Osteocyte (in vitro differentiated cells): Measurements from ENCODE around the gene PEX13. TPM values are rescaled to one million over a fixed set of nuclear protein-coding genes. Genes with fewer than 3 reads are reported as not detected.

Experiments used
- DNase-seq: peaks from one replicate; pipeline ENCODE4 v3.0.0; 2021; ENCODE audit warnings: mixed read lengths; ENCODE audit not compliant: unreplicated experiment; ENCODE audit errors: extremely low spot score
- H3K27ac Mint-ChIP-seq: one replicate; pipeline ENCODE4 v1.8.0; 2021; ENCODE audit warnings: mild to moderate bottlenecking, mixed read lengths; ENCODE audit not compliant: unreplicated experiment
- H3K27me3 Mint-ChIP-seq: one replicate; pipeline ENCODE4 v1.8.0; 2021; ENCODE audit warnings: mixed read lengths; ENCODE audit not compliant: unreplicated experiment
- H3K36me3 Mint-ChIP-seq: one replicate; pipeline ENCODE4 v1.8.0; 2021; ENCODE audit warnings: mixed read lengths; ENCODE audit not compliant: unreplicated experiment
- H3K4me1 Mint-ChIP-seq: one replicate; pipeline ENCODE4 v1.8.0; 2021; ENCODE audit warnings: mixed read lengths; ENCODE audit not compliant: unreplicated experiment
- H3K4me3 Mint-ChIP-seq: one replicate; pipeline ENCODE4 v1.8.0; 2021; ENCODE audit warnings: mild to moderate bottlenecking, moderate library complexity, mixed read lengths; ENCODE audit not compliant: unreplicated experiment
- H3K9me3 Mint-ChIP-seq: one replicate; pipeline ENCODE4 v1.8.0; 2021; ENCODE audit warnings: mixed read lengths; ENCODE audit not compliant: unreplicated experiment
- long read RNA-seq: library from polyadenylated mRNA; unstranded; transcript quantifications from one replicate; pipeline ENCODE4 v2.0.0, GENCODE V29; 2021
- total RNA-seq: library from RNA; stranded (reverse); gene quantifications from 2 replicates; pipeline ENCODE4 v1.2.1, GENCODE V29; 2021
- TF ChIP-seq, protein P1 (sequence below): fragments of 200-600 bp; sonication (generic); IDR thresholded peaks from 2 replicates; pipeline ENCODE4 v1.5.0; 2021; ENCODE audit warnings: antibody characterized with exemption, mild to moderate bottlenecking, moderate library complexity

PEX13 gene, protein sequence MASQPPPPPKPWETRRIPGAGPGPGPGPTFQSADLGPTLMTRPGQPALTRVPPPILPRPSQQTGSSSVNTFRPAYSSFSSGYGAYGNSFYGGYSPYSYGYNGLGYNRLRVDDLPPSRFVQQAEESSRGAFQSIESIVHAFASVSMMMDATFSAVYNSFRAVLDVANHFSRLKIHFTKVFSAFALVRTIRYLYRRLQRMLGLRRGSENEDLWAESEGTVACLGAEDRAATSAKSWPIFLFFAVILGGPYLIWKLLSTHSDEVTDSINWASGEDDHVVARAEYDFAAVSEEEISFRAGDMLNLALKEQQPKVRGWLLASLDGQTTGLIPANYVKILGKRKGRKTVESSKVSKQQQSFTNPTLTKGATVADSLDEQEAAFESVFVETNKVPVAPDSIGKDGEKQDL
- 19.6 and 20.3 TPM in 2 replicates for total RNA-seq
- long read RNA-seq, full-length matches to known transcripts = 133 of 149 reads
- long read RNA-seq, partial matches to known transcripts = 9 of 149 reads
- long read RNA-seq, other reads (novel, unspliced or antisense) = 7 of 149 reads

DNA sequence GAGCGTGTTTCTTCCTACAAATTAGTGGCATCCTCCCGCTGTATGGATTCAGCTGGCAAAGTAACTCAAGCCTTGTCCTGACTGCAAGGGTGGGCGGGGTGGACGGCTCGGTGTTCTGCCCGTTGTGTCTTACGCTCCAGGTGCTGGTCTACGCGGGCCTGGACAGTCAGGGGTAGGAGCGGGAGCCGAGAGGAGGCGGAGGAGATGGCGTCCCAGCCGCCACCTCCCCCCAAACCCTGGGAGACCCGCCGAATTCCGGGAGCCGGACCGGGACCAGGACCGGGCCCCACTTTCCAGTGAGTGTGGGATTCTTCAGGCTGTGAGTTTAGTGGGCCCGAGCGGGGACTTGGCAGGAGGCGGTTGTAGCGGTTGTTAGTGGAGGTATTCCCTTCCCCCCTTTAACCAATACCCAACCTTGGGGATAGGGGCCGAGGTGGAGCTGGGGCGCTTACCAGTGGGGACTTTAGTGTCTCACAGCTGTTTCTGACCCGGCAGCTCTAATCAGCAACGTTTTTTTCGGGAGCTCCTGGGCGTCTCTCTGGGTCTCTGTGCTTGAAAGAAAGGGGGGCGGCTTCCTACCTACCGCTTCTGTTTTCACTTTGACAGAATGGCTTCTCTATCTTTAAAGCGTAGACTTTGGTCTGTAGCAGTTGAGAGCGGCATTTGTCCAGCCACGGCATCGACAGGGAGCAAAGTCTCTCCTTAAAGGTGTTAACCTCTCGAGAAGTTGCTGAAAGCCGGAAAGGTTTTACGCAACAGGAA, at the start of gene PEX13, which contains the start of gene PUS10:
TSS of gene PEX13 (plus strand) at position 165 of the 762 bp plus-strand sequence. CDS start at position 205, 40 bp downstream.
TSS of gene PUS10 (minus strand) at position 700 of the 762 bp plus-strand sequence. CDS start 6,365 bp downstream, outside the sequence.
- peaks cover 15% of the 10 kb centered on the region for H3K36me3 Mint-ChIP-seq
- peaks cover 25% of the 10 kb centered on the region for H3K4me1 Mint-ChIP-seq
- peak; percentile 87 for DNase-seq
- H3K4me3 Mint-ChIP-seq = peak within 1 kb of the TSS; percentile 97
- TF ChIP-seq, protein P1, sequence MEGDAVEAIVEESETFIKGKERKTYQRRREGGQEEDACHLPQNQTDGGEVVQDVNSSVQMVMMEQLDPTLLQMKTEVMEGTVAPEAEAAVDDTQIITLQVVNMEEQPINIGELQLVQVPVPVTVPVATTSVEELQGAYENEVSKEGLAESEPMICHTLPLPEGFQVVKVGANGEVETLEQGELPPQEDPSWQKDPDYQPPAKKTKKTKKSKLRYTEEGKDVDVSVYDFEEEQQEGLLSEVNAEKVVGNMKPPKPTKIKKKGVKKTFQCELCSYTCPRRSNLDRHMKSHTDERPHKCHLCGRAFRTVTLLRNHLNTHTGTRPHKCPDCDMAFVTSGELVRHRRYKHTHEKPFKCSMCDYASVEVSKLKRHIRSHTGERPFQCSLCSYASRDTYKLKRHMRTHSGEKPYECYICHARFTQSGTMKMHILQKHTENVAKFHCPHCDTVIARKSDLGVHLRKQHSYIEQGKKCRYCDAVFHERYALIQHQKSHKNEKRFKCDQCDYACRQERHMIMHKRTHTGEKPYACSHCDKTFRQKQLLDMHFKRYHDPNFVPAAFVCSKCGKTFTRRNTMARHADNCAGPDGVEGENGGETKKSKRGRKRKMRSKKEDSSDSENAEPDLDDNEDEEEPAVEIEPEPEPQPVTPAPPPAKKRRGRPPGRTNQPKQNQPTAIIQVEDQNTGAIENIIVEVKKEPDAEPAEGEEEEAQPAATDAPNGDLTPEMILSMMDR = no peak
- H3K27me3 Mint-ChIP-seq = no peaks in the 10 kb centered on the region
- peaks cover 5% of the 10 kb centered on the region for H3K9me3 Mint-ChIP-seq
- H3K27ac Mint-ChIP-seq = peak within 1 kb of the TSS; percentile 98

DNA sequence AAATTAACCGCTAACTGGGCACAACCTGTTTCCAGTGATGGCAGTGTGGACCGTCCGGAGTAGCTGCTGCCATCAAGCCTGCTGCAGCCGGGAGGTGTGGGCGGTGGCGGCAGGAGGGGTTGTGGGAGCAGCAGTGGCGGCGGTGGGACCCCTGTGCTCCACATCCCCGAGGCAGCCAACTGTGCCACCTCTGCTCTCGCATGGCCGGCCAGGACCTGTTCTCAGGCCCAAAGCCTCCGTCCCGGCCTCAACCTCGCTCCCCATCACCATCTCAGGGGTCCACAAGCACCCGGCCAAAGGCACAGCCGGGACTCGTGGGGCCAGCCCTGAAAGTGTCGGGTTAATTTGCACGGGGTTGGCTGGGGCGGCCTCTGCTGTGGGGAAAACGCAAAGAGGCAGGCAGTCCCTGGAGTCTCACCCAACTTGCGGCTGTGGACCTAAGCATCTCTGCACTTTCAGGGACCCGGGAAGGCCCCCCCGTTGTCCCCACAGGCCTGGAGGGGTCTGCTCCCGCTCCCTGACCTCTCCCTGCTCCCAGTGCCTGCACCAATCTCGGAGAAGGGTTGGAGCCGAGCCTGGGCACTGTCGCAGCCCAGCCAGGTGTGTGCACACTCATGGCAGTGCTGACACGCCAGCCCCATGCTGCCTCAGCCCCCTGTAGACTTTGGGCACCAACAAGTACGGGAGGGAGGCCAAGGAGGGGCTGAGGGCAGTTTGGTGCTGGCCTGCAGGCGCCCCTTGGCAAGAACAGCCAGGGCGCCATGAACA, 44.4 kb upstream of the PEX13 start:
- no peaks in the 10 kb centered on the region for H3K4me1 Mint-ChIP-seq
- TF ChIP-seq, protein P1 = no peak
- H3K27me3 Mint-ChIP-seq = no peaks in the 10 kb centered on the region
- no peak overlapping the region for H3K27ac Mint-ChIP-seq
- no peak for DNase-seq
- no peak overlapping the region for H3K4me3 Mint-ChIP-seq
- H3K36me3 Mint-ChIP-seq = no peaks in the 10 kb centered on the region
- H3K9me3 Mint-ChIP-seq = no peaks in the 10 kb centered on the region

DNA sequence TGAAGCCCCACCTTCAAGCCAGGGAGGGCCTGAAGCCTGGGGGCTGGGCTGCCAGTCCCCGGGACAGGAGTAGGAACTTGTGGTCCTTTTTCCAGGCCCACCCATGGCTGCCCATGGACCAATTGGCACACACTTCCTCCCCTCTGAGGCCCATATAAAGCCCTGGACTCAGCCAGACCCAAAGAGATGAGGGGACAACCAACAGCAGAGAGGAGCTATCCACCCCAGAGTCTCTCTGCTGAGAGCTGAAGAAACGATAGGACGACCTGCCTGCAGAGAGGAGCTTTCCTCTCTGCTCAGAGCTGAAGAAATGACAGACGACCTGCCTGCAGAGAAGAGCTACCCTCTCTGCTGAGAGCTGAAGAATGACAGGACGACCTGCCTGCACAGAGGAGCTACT, 43.8 kb upstream of the PEX13 start:
- H3K27me3 Mint-ChIP-seq = no peaks in the 10 kb centered on the region

DNA sequence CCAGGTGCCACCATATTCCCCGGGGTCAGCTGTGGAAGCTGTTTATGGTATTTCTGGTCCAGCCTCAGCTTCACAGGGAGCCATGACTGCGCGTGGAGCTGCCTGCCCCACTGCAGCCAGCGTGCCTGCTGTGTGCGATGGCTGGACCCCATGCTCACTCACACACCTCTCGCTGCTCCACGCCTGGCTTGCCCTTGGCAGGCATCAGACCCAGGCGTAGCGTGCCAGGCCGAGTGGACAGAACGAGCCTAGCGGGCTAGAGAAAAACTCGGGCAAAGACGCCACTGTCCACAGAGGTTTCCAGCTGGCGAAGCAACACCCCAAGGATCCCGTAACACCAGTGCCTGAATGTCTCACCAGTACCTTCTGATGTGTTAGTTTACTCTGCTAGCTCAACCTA, 42.9 kb upstream of the PEX13 start:
- H3K27me3 Mint-ChIP-seq = no peaks in the 10 kb centered on the region
- TF ChIP-seq, protein P1 = no peak
- no peaks in the 10 kb centered on the region for H3K36me3 Mint-ChIP-seq
- no peaks in the 10 kb centered on the region for H3K4me1 Mint-ChIP-seq
- no peak overlapping the region for H3K4me3 Mint-ChIP-seq
- no peak for DNase-seq
- H3K9me3 Mint-ChIP-seq = no peaks in the 10 kb centered on the region
- no peak overlapping the region for H3K27ac Mint-ChIP-seq

More for the DNA sequence above, 43.8 kb upstream of the PEX13 start:
- TF ChIP-seq, protein P1 = no peak
- no peak for DNase-seq
- H3K9me3 Mint-ChIP-seq = no peaks in the 10 kb centered on the region
- H3K36me3 Mint-ChIP-seq = no peaks in the 10 kb centered on the region
- no peak overlapping the region for H3K4me3 Mint-ChIP-seq
- H3K27ac Mint-ChIP-seq = no peak overlapping the region
- H3K4me1 Mint-ChIP-seq = no peaks in the 10 kb centered on the region
